ENCODE data around the gene CAMTA1. TPM values are rescaled to one million over a fixed set of nuclear protein-coding genes. Genes with fewer than 3 reads are reported as not detected.
A peak's percentile ranks its signal among the peaks of the same experiment; 100 is the strongest.
"Not testable (repeated sequence)": the region's sequence is repeated elsewhere in the genome, so short reads cannot be mapped to it uniquely, and the experiment has no call there.

CAMTA1 gene
- total RNA-seq, 2 donors from 2014 or later: 109 to 128 TPM

DNA sequence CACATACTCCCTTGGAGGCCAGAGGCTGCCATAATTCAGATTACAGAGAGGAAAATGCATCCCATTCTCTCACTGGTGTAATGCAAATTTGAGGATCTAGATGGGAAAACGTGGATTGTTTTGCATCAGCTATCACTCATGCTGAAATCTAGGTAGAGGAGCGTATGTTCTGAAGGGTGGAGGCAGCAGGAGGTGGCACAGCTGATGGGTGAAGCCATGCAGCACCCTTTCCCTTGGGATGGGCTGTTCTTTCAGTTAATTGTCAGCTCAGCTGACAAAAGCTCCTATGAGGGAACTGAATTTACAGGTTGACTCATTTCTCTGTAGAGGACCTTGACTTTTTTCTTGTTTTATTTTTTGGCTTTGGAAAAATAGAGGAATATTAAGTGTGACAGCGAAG is 41.8 kb downstream of the CAMTA1 start:
- no peak for ATAC-seq
- intact Hi-C loops (cut with DNase I): no loop called here
- no peak for DNase-seq

DNA sequence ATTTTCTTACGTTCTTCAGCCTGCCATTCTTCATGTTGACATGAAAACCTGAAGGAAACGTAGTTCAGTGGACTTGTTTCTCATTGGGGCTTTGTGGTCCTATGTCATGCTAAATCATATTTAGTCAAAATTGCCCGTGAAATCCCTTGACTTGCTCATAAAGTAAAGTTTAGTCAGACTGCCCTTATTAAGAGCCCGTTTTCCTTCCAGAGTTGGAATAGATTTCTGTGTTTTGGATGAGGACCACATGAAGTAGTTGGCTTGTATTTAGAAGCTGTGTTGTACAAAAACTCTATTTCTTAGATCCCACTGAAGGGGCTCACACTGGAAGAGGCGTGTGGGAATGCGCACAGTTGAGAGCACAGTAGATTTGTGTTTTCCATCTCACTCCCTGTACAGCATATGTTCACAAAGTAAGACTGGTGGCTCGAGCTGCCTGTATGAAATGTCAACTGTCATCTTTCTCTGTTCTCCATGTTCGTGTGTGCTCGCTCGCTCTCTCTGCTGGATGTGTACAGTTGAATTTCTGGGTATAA is 42.4 kb downstream of the CAMTA1 start:
- ATAC-seq (no peak), DNase-seq (no peak)
- intact Hi-C loops (cut with DNase I): no loop called here

GRCh38 chr1:6831366-6831765 is 46.1 kb downstream of the CAMTA1 start:
- no peak for ATAC-seq
- intact Hi-C loops (cut with DNase I): no loop called here
- no peak for DNase-seq

- ATAC-seq; intact Hi-C loops (cut with DNase I); DNase-seq: not testable (repeated sequence)
Measured at GRCh38 chr1:6832006-6832405, 46.8 kb downstream of the CAMTA1 start.

DNA sequence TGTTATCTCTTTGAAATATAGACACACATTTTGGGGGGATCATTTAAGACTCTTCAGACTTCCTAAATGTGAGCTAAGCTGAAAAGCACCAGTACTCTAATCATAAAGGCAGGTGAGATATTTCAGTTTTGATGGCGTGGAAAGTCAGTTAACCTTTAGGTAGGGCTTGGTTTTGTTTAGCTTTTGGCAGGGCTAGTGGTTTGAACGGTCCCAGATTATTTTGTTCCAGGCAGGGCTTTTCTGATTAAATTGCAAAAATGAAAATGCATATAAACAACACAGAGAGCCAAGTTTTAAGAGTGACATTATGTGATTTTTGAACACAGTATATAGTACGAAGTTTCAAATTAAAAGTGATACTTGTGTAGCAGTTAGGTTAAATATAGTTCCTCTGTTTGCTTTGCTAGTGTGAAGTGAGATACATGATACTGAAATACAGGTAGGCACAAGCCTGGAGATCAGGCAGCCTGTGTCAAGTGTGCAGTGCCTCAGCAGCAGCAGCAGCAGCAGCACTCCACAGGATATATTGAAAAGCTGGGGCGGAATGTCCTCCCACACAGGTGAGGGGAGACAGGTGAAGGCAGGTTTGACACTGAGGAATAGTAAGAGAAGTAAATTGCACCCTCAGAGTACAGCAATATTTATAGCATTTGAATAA is 47.4 kb downstream of the CAMTA1 start:
- ATAC-seq (no peak), DNase-seq (no peak)
- intact Hi-C loops (cut with DNase I): no loop called here

DNA sequence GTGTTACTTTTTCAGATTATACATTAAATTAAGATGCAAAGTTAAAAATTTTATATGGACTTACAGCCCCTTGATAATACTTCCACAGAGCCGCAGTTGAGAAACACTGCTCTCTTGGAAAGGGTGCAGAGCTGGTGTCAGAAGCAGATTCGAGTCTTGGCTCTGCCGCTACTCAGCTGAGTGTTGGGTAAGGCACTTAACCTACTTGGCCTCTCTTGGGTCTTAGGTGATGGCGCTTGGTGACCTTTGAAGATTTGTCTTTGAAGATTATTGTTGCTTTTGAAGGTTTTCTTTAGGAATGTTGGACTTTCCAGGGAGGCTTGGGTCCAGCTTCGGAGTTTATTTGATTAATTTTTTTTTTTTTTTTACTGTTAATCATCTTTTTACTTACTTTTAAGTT is 48.5 kb downstream of the CAMTA1 start:
- no peak for DNase-seq
- intact Hi-C loops (cut with DNase I): no loop called here
- ATAC-seq: no peak

- intact Hi-C loops (cut with DNase I): no loop called here
- ATAC-seq: no peak
- DNase-seq: no peak
Measured at GRCh38 chr1:6834366-6834765, 49.1 kb downstream of the CAMTA1 start.

GRCh38 chr1:6835139-6835538 is 49.9 kb downstream of the CAMTA1 start:
- intact Hi-C loops (cut with DNase I): no loop called here
- no peak for ATAC-seq

DNA sequence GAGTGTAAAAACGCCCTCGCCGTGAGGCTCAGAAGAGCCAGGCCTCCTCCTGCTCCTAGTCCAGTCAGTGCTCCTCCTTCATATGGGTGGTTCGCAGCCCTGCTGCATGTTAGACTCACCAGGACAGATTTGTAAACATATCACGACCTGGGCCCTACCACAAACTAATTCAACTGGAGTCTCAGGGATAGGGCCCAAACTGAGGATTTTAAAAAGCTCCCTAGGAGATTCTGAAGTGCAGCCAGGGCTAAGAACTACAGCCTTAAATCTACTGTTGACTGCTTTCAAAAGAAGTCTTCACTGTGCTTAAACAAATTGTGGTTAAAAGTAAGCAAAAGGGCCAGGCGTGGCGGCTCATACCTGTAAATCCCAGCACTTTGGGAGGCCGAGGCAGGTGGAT is 57.0 kb downstream of the CAMTA1 start:
- ATAC-seq (no peak), DNase-seq (no peak)
- intact Hi-C loops (cut with DNase I): no loop called here

More at GRCh38 chr1:6835139-6835538, 49.9 kb downstream of the CAMTA1 start:
- DNase-seq: no peak

DNA sequence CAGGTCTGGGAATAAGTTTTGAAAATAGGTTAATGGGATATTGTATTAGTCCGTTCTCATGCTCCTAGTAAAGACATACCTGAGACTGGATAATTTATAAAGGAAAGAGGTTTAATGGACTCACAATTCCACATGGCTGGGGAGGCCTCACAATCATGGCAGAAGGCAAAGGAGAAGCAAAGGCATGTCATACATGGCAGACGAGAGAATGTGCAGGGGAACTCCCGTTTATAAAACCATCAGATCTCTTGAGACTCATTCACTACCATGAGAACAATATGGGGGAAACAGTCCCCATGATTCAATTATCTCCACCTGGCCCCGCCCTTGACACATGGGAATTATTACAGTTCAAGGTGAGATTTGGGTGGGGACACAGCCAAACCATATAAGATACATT is 60.5 kb downstream of the CAMTA1 start:
- intact Hi-C loops (cut with DNase I); DNase-seq; ATAC-seq: not testable (repeated sequence)

DNA sequence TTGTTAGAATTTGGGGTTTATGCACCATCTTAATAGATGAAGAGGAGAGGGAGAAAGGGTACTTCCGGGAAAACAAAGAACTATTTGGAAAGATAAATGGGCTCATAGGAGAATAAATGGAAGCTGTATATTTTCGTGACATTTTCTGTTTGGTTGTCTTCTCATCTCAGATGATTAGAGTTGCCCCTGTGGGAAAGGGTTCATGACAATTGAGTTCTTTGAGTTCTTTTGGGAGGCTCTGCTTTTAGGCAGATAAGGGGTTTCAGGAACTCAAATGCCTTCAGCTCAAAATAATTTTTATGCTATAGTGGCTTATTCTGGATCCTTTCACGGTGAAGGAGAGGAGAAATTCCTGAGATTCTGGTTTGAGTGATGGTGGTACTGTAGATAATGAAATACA is 63.6 kb downstream of the CAMTA1 start:
- no peak for ATAC-seq
- no peak for DNase-seq
- intact Hi-C loops (cut with DNase I): no loop called here

- ATAC-seq (no peak), DNase-seq (no peak)
- intact Hi-C loops (cut with DNase I): no loop called here
Measured at GRCh38 chr1:6850537-6850936, 65.3 kb downstream of the CAMTA1 start.

DNA sequence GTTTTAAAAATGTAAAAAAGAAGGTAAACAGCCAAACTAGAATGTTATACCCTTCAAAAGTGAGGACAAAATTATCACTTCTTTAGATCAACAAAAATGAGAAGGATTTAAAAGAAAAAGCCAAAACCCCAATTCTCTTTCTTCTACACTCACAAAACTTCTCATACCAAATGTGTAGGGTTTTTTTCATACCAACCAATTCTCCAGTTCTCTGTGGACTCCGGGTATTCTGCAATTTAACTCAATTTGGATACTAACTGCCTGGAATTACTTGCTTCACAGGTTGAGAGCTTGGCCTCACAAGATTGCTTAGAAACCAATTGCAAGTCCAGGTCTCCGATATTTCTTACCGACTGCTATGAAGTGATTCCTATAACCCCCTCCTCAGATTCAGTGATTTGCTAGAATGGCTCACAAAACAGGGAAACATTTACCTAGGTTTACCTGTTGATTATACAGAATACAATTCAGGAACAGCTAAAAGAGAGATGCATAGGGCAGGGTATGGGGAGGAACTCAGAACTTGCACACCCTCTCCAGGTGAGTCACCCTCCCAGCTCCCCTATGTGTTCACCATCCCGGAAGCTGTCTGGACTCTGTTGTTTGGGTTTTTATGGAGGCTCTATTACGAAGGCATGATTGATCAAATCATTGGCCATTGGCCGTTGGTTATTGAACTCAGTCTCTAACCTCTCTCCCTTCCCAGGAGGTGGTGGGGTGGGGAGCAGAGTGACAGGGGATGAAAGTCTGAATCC is 67.1 kb downstream of the CAMTA1 start:
- intact Hi-C loops (cut with DNase I): no loop called here
- DNase-seq: no peak
- ATAC-seq: no peak

DNA sequence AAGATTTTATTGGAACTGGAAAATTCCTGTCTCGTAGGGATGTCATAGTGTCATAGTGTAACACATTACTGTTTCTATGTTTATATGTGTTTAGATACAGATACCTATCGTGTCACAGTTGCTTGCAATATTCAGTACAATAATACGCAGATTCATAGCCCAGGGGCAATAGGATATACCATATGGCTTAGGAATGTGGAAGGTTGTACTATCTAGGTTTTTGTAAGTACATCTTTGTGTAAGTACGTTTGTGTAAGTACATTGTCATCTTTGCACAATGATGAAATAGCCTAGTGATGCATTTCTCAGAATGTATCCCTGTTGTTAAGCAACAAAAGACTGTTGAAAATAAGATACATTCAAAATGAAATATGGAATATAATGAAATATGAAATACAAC is 68.9 kb downstream of the CAMTA1 start:
- ATAC-seq: no peak
- intact Hi-C loops (cut with DNase I): no loop called here
- no peak for DNase-seq

GRCh38 chr1:6857831-6858230 is 72.6 kb downstream of the CAMTA1 start:
- DNase-seq (no peak), ATAC-seq (no peak)
- intact Hi-C loops (cut with DNase I): no loop called here

DNA sequence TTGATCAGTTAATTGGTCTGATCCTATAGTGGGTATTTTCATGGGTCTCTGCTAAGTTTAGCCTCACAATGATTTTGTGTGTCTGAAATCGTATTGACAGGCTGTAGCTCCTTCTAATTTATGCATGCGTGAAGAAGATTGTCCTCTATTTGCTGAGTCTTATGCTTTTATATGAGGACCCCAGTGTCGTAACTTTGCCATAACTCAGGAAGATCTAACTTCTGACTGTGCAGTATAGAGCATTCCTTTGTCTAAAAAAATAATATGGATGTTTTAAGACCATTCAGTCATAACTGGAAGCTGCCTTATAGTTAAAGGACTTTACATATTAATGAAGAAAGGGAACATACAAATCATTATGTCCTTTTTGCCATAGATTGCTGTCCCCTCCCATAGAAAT is 73.3 kb downstream of the CAMTA1 start:
- ATAC-seq: no peak
- intact Hi-C loops (cut with DNase I): no loop called here

DNA sequence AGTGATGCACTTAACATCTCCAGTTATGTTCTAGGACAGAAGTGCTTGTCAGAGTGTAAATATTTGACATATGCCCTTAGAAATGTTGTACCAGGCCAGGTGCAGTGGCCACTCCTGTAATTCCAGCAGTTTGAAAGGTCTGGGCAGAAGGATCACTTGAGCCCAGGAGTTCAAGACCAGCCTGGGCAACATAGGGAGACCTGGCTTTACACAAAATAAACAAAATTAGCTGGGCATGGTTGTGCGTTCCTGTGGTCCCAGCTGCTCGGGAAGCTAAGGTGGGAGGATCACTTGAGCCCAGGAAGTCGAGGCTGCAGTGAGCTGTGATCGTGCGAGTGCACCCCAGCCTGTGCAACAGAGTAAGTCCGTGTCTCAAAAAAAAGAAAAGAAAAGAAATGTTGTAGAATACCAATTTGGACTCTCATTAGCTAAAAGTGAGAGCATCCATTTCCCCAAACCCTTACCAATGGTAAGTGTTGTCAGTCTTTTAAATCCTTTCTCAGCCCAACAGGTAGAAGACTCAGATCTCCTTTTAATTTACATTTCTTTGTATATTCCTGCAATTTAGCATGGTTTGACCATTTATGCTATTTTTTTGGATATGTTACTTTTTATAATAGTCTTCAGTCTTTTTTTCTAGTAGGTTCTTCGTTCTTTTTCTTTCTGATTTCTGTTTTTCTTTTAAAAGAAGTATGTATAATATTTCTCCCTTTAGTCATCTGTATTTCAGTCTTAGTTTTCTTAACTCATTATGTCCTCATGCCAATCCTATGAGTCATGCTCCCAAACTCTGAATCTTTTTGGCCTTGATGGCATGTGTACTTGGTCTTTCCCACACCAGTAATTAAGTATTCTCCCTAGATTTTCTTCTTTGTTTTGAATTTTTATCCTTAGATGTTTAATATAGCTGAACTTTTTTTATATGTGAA is 74.4 kb downstream of the CAMTA1 start:
- ATAC-seq: peak; percentile 68 to 91

More for the DNA sequence above, 73.3 kb downstream of the CAMTA1 start:
- no peak for DNase-seq

GRCh38 chr1:6860401-6860800 is 75.1 kb downstream of the CAMTA1 start:
- intact Hi-C loops (cut with DNase I): no loop called here
- DNase-seq: no peak
- no peak for ATAC-seq

More for the DNA sequence above, 74.4 kb downstream of the CAMTA1 start:
- no peak for DNase-seq
- intact Hi-C loops (cut with DNase I): no loop called here

- intact Hi-C loops (cut with DNase I): no loop called here
- ATAC-seq (no peak), DNase-seq (no peak)
Measured at GRCh38 chr1:6861075-6861724, 75.9 kb downstream of the CAMTA1 start.
